ENCODE measurements around the gene CPXM1.

DNA sequence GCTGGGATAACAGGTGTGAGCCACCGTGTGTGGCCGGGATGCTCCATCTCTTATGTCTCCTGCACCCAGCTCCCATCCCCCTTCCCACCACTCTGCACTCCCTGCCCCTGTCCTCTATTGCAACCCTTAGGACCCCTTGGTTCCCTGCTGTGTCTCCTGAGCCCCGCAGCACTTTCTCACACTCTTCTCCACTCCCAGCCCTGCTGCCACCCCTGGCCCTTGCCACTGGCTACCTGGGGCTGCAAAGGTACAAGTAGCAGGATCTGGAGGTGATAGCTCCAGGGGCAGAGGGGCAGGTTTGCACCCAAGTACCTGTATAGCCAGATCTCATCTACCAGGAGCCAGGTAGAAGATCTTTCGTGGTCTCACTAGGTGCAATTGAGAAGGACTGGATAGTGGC lies 6.6 kb upstream of the CPXM1 start:
- no peak for TF ChIP-seq POLR2A (IDR thresholded peaks at IDR 0.05)
- TF ChIP-seq, protein P1, sequence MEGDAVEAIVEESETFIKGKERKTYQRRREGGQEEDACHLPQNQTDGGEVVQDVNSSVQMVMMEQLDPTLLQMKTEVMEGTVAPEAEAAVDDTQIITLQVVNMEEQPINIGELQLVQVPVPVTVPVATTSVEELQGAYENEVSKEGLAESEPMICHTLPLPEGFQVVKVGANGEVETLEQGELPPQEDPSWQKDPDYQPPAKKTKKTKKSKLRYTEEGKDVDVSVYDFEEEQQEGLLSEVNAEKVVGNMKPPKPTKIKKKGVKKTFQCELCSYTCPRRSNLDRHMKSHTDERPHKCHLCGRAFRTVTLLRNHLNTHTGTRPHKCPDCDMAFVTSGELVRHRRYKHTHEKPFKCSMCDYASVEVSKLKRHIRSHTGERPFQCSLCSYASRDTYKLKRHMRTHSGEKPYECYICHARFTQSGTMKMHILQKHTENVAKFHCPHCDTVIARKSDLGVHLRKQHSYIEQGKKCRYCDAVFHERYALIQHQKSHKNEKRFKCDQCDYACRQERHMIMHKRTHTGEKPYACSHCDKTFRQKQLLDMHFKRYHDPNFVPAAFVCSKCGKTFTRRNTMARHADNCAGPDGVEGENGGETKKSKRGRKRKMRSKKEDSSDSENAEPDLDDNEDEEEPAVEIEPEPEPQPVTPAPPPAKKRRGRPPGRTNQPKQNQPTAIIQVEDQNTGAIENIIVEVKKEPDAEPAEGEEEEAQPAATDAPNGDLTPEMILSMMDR (IDR thresholded peaks at IDR 0.05), result no peak
